GM18858 (cell line): ENCODE data around the gene CHCHD3.

Source experiments
- ATAC-seq: cut with Tn5 transposase; IDR thresholded peaks from one replicate; pipeline ENCODE4 v1.9.1; 2021; ENCODE audit not compliant: unreplicated experiment

Gene CHCHD3

GRCh38 chr7:132755538-132756483 is 326.1 kb downstream of the CHCHD3 start:
- ATAC-seq = no peak

- no peak for ATAC-seq
Measured at GRCh38 chr7:132752431-132752830, 329.5 kb downstream of the CHCHD3 start.

- ATAC-seq = no peak
Measured at GRCh38 chr7:132751244-132751647, 330.6 kb downstream of the CHCHD3 start.

GRCh38 chr7:132750530-132751217 is 331.2 kb downstream of the CHCHD3 start:
- no peak for ATAC-seq

GRCh38 chr7:132750096-132750495 is 331.8 kb downstream of the CHCHD3 start:
- no peak for ATAC-seq

- ATAC-seq = no peak
Measured at GRCh38 chr7:132745510-132745909, 336.4 kb downstream of the CHCHD3 start.

GRCh38 chr7:132743974-132744373 is 337.9 kb downstream of the CHCHD3 start:
- ATAC-seq = no peak

GRCh38 chr7:132742189-132742612 is 339.7 kb downstream of the CHCHD3 start:
- no peak for ATAC-seq

- ATAC-seq = no peak
Measured at GRCh38 chr7:132740176-132740575, 341.7 kb downstream of the CHCHD3 start.

GRCh38 chr7:132739271-132739955 is 342.5 kb downstream of the CHCHD3 start:
- no peak for ATAC-seq

- no peak for ATAC-seq
Measured at GRCh38 chr7:132738254-132738653, 343.6 kb downstream of the CHCHD3 start.

- ATAC-seq = no peak
Measured at GRCh38 chr7:132735476-132735875, 346.4 kb downstream of the CHCHD3 start.
